ENCODE data around the gene ACRV1.

Gene ACRV1

GRCh38 chr11:125694951-125695350 lies 14.3 kb upstream of the ACRV1 start:
- no peak for TF ChIP-seq CTCF (IDR thresholded peaks at IDR 0.05; ENCODE audit: low read depth, low read length, missing control alignments)
- DNase-seq (ENCODE audit: low read depth): no peak
- in situ Hi-C loops (cut with HindIII; ENCODE audit: low sequenced_read_pairs): no loop called here
- H3K4me3 ChIP-seq (ENCODE audit: low read depth, low read length): no peak overlapping the region

- DNase-seq (ENCODE audit: low read depth): no peak
- no peak overlapping the region for H3K4me3 ChIP-seq (ENCODE audit: low read depth, low read length)
- TF ChIP-seq CTCF (IDR thresholded peaks at IDR 0.05; ENCODE audit: low read depth, low read length, missing control alignments): no peak
- in situ Hi-C loops (cut with HindIII; ENCODE audit: low sequenced_read_pairs): no loop called here
These were observed 12.2 kb upstream of the ACRV1 start for GRCh38 chr11:125692887-125693286.

GRCh38 chr11:125690006-125690405 lies 9.4 kb upstream of the ACRV1 start:
- H3K4me3 ChIP-seq (ENCODE audit: low read depth, low read length): no peak overlapping the region
- TF ChIP-seq CTCF (IDR thresholded peaks at IDR 0.05; ENCODE audit: low read depth, low read length, missing control alignments): no peak
- DNase-seq (ENCODE audit: low read depth): no peak
- in situ Hi-C loops (cut with HindIII; ENCODE audit: low sequenced_read_pairs): no loop called here

GRCh38 chr11:125689274-125689859 lies 8.7 kb upstream of the ACRV1 start:
- DNase-seq (ENCODE audit: low read depth): no peak
- no peak overlapping the region for H3K4me3 ChIP-seq (ENCODE audit: low read depth, low read length)
- no peak for TF ChIP-seq CTCF (IDR thresholded peaks at IDR 0.05; ENCODE audit: low read depth, low read length, missing control alignments)
- in situ Hi-C loops (cut with HindIII; ENCODE audit: low sequenced_read_pairs): no loop called here

- no peak overlapping the region for H3K4me3 ChIP-seq (ENCODE audit: low read depth, low read length)
- no peak for DNase-seq (ENCODE audit: low read depth)
- in situ Hi-C loops (cut with HindIII; ENCODE audit: low sequenced_read_pairs): no loop called here
- TF ChIP-seq CTCF (IDR thresholded peaks at IDR 0.05; ENCODE audit: low read depth, low read length, missing control alignments): no peak
These were observed 8.0 kb upstream of the ACRV1 start for GRCh38 chr11:125688632-125689031.

- no peak overlapping the region for H3K4me3 ChIP-seq (ENCODE audit: low read depth, low read length)
- TF ChIP-seq CTCF (IDR thresholded peaks at IDR 0.05; ENCODE audit: low read depth, low read length, missing control alignments): no peak
- in situ Hi-C loops (cut with HindIII; ENCODE audit: low sequenced_read_pairs): no loop called here
- DNase-seq (ENCODE audit: low read depth): no peak
These were observed 7.4 kb upstream of the ACRV1 start for GRCh38 chr11:125688066-125688465.

Measured in astrocyte of the cerebellum (primary cell).